OCI-LY7 (cell line): ENCODE data around the gene MYL12A. TPM values are rescaled to one million over a fixed set of nuclear protein-coding genes. Genes with fewer than 3 reads are reported as not detected.
A peak's percentile ranks its signal among the peaks of the same experiment; 100 is the strongest.

Experiments
- BruUV-seq: library from RNA; stranded (reverse); fragments of 400-500 nt; replicated peaks from 2 replicates; lab custom pipeline; 2021; lab: Mats Ljungman, UMichigan
- CTCF ChIA-PET: fragments of 300-600 bp; sonication (Branson Sonifier 250); formaldehyde crosslinking; loops from one replicate; lab custom pipeline; 2022; ENCODE audit warnings: antibody characterized with exemption; ENCODE audit not compliant: unreplicated experiment; lab: Charles Lee
- POLR2A ChIA-PET: fragments of 300-600 bp; sonication (Branson Sonifier 250); formaldehyde crosslinking; loops from one replicate; lab custom pipeline; 2022; ENCODE audit warnings: antibody characterized with exemption; lab: Charles Lee
- DNase-seq: peaks from one replicate; pipeline ENCODE4 v3.0.0-alpha.2; 2015; ENCODE audit warnings: low spot score
- H2AFZ ChIP-seq: fragments of 200-600 bp; sonication (generic), shearing (Covaris generic); 2 replicates; pipeline ENCODE4 v1.6.1; 2014; ENCODE audit warnings: mild to moderate bottlenecking, antibody characterized with exemption, low read length, moderate library complexity
- H3K27ac ChIP-seq: fragments of 200-600 bp; sonication (generic); 2 replicates; pipeline ENCODE4 v1.5.1; 2014; ENCODE audit warnings: mixed run types, low read depth, mild to moderate bottlenecking, moderate library complexity, low read length, inconsistent platforms; ENCODE audit not compliant: poor library complexity, severe bottlenecking
- H3K36me3 ChIP-seq: fragments of 200-600 bp; sonication (generic); 2 replicates; pipeline ENCODE4 v1.6.1; 2014; ENCODE audit warnings: mild to moderate bottlenecking, antibody characterized with exemption, low read length, moderate library complexity, mixed read lengths; ENCODE audit not compliant: insufficient read depth
- H3K4me1 ChIP-seq: fragments of 200-600 bp; sonication (generic); 2 replicates; pipeline ENCODE4 v1.5.1; 2014; ENCODE audit warnings: mild to moderate bottlenecking, low read length; ENCODE audit not compliant: insufficient read depth, poor library complexity, severe bottlenecking
- H3K4me2 ChIP-seq: fragments of 200-600 bp; sonication (generic); 2 replicates; pipeline ENCODE4 v1.6.1; 2014; ENCODE audit warnings: mild to moderate bottlenecking, low read length
- H3K4me3 ChIP-seq: fragments of 200-600 bp; sonication (generic); 2 replicates; pipeline ENCODE4 v1.5.1; 2014; ENCODE audit warnings: mild to moderate bottlenecking, low read depth, low read length; ENCODE audit not compliant: poor library complexity, severe bottlenecking
- H3K79me2 ChIP-seq: fragments of 200-600 bp; sonication (generic); 2 replicates; pipeline ENCODE4 v1.6.1; 2016; ENCODE audit warnings: low read depth, mild to moderate bottlenecking, low read length, moderate library complexity, mixed read lengths; ENCODE audit not compliant: insufficient read depth
- H3K9me2 ChIP-seq: fragments of 200-600 bp; sonication (generic); 2 replicates; pipeline ENCODE4 v1.6.1; 2016; ENCODE audit warnings: mild to moderate bottlenecking, low read length, mixed read lengths; ENCODE audit not compliant: insufficient read depth
- H3K9me3 ChIP-seq: fragments of 200-600 bp; sonication (generic); 2 replicates; pipeline ENCODE4 v1.6.1; 2014; ENCODE audit warnings: mild to moderate bottlenecking, mixed run types, low read length, mixed read lengths
- H4K20me1 ChIP-seq: fragments of 200-600 bp; sonication (generic); 2 replicates; pipeline ENCODE4 v1.6.1; 2014; ENCODE audit warnings: mild to moderate bottlenecking, antibody characterized with exemption, low read length, moderate library complexity, mixed read lengths; ENCODE audit not compliant: insufficient read depth
- EZH2phosphoT487 ChIP-seq: fragments of 200-600 bp; sonication (generic); IDR thresholded peaks from 2 replicates; pipeline ENCODE4 v1.6.1; 2018; ENCODE audit warnings: low read depth, borderline replicate concordance, mild to moderate bottlenecking, mixed run types, antibody characterized with exemption, low read length, moderate library complexity, mixed read lengths
- intact Hi-C: fragments of 100-400 bp; cut with micrococcal nuclease; formaldehyde crosslinking; loops from one replicate; pipeline ENCODE4 v1.10.0; 2022; ENCODE audit not compliant: unreplicated experiment
- total RNA-seq, 2 experiments: library from RNA; depleted of rRNA in 1 of 2; stranded (reverse); fragments of >200 nt in 1 of 2; shearing (Covaris generic) in 1 of 2; gene quantifications; 2 replicates each; pipeline ENCODE4 v1.2.3, GENCODE V29; 2014 to 2022
- TF ChIP-seq, protein P1 (sequence below): fragments of 200-600 bp; sonication (generic); conservative IDR thresholded peaks from 2 replicates; pipeline ENCODE4 v1.5.1; 2014; ENCODE audit warnings: mild to moderate bottlenecking, antibody characterized with exemption, low read length, moderate library complexity, mixed read lengths

MYL12A gene
- total RNA-seq, 2 experiments from 2014 or later = 301 to 423 TPM

DNA sequence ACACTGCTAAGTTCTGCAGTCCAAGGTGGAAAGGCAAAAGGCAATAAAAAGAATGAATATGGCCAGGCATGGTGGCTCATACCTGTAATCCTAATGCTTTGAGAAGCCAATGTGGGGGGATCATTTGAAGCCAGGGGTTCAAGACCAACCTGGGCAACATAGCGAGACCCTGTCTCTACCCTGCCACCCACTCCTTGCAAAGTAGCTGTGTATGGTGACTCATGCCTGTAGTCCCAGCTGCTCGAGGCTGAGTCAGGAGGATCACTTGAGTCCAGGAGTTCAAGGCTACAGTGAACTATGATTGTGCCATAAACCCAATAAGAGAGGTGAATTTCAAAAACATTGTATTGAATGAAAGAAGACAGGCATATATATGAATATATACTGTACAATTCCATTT lies 16.8 kb downstream of the MYL12A start:
- Histone ChIP-seq H4K20me1 (peaks cover 31% of the 10 kb centered on the region; the same call in 1 of the 2 replicates), H3K9me3 (no peaks in the 10 kb centered on the region), H3K4me1 (peaks cover 70% of the 10 kb centered on the region), H3K79me2 (peaks cover 88% of the 10 kb centered on the region), H3K27ac (peak overlapping the region; percentile 53), H3K4me2 (peak overlapping the region; percentile 93), H3K9me2 (no peaks in the 10 kb centered on the region), H3K4me3 (peak overlapping the region; percentile 86), H2AFZ (no peak overlapping the region), H3K36me3 (peaks cover 4% of the 10 kb centered on the region; the same call in 1 of the 2 replicates)
- BruUV-seq = no TSS peak
- DNase-seq = no peak
- ChIA-PET POLR2A (interaction anchor here (0.5 to 4.9 kb wide), 8 partner anchors 8 to 352 kb away, joined by 3 to 45 read pairs (median 4); no protein-coding TSS in a partner anchor), CTCF (interaction anchor here (0.8 to 1.1 kb wide), 2 partner anchors 15 to 33 kb away, joined by 3 read pairs; no protein-coding TSS in a partner anchor)
- intact Hi-C loops = loop anchor here (5.0 kb wide), 1 partner anchor 607 kb away; the partner anchor contains the start of gene SMCHD1
- TF ChIP-seq EZH2phosphoT487 = no peak
- TF ChIP-seq, protein P1, sequence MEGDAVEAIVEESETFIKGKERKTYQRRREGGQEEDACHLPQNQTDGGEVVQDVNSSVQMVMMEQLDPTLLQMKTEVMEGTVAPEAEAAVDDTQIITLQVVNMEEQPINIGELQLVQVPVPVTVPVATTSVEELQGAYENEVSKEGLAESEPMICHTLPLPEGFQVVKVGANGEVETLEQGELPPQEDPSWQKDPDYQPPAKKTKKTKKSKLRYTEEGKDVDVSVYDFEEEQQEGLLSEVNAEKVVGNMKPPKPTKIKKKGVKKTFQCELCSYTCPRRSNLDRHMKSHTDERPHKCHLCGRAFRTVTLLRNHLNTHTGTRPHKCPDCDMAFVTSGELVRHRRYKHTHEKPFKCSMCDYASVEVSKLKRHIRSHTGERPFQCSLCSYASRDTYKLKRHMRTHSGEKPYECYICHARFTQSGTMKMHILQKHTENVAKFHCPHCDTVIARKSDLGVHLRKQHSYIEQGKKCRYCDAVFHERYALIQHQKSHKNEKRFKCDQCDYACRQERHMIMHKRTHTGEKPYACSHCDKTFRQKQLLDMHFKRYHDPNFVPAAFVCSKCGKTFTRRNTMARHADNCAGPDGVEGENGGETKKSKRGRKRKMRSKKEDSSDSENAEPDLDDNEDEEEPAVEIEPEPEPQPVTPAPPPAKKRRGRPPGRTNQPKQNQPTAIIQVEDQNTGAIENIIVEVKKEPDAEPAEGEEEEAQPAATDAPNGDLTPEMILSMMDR = no peak

DNA sequence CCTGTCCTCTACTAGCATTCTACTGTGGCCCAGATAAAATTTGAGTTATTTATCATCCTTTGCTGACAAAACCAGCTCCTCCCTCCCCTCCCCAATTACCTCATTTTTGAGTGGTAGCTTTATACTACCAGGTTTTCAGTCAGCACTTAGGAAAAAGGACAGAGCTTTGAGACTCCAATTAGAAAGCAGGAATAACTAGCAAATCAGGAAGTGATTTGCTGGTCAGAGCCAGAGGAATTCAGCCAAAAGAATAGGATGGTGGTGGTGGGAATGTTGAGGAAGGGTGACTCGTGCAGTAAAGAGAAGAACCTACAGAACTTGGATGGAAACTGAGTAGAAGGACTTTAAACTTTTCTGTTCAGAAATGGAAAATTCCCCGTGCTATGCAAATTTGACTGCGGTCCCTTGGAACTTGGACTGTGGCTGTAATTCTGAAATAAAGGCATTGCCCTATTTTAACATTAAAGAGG lies 18.0 kb downstream of the MYL12A start:
- TF ChIP-seq, protein P1 = no peak
- TF ChIP-seq EZH2phosphoT487 = no peak
- Histone ChIP-seq H2AFZ (no peak overlapping the region), H3K4me3 (peak overlapping the region; percentile 86), H3K27ac (peak overlapping the region; percentile 53), H3K9me2 (no peaks in the 10 kb centered on the region), H3K4me2 (peak overlapping the region; percentile 93), H3K9me3 (no peaks in the 10 kb centered on the region), H3K79me2 (peaks cover 97% of the 10 kb centered on the region), H4K20me1 (peaks cover 31% of the 10 kb centered on the region; the same call in 1 of the 2 replicates), H3K4me1 (peaks cover 70% of the 10 kb centered on the region), H3K36me3 (peaks cover 8% of the 10 kb centered on the region)
- DNase-seq = no peak
- POLR2A ChIA-PET = interaction anchor here (0.5 to 4.9 kb wide), 3 partner anchors 10 to 561 kb away, joined by 3 to 45 read pairs (median 5); no protein-coding TSS in a partner anchor
- CTCF ChIA-PET = no interaction called here
- no TSS peak for BruUV-seq
- intact Hi-C loops = no loop called here

DNA sequence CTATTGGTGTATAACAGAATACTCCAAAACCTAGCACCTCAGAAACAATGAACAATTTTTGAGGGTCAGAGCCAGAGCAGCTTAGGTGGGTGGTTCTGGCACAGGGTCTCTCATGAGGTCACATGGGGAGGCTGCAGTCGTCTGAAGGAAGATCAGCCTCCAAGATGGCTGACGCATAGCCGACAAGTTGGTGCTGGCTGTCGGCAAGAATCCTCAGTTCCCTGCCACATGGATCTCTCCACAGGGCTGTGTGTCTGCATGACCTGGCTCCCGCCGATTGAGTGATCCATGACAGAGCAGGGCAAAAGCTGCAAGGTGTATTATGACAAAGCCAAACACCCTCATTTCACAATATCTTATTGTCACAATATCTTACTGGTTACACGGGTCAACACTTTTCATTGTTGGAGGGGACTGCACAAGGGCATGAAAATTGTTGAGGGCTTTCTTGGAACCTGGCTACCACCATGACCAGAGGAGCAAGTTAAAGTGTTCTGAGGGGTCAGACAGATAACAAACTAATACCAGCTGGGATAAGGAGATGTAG lies 18.5 kb downstream of the MYL12A start:
- DNase-seq = no peak
- Histone ChIP-seq H3K36me3 (peaks cover 13% of the 10 kb centered on the region), H3K27ac (peak overlapping the region; percentile 53), H4K20me1 (peaks cover 31% of the 10 kb centered on the region; the same call in 1 of the 2 replicates), H2AFZ (no peak overlapping the region), H3K79me2 (peaks cover 97% of the 10 kb centered on the region), H3K4me2 (peak overlapping the region; percentile 93), H3K9me3 (no peaks in the 10 kb centered on the region), H3K4me1 (peaks cover 68% of the 10 kb centered on the region), H3K4me3 (peak overlapping the region; percentile 86), H3K9me2 (no peaks in the 10 kb centered on the region)
- ChIA-PET POLR2A (interaction anchor here (0.6 to 4.9 kb wide), 4 partner anchors 10 to 87 kb away, joined by 3 to 45 read pairs (median 4); no protein-coding TSS in a partner anchor), CTCF (no interaction called here)
- intact Hi-C loops = no loop called here
- no TSS peak for BruUV-seq
- no peak for TF ChIP-seq EZH2phosphoT487
- TF ChIP-seq, protein P1 = no peak
